ENCODE data around the gene AUTS2. TPM values are rescaled to one million over a fixed set of nuclear protein-coding genes. Genes with fewer than 3 reads are reported as not detected.

The AUTS2 gene
- total RNA-seq, 1 experiment from 2014 or later = 256 TPM

DNA sequence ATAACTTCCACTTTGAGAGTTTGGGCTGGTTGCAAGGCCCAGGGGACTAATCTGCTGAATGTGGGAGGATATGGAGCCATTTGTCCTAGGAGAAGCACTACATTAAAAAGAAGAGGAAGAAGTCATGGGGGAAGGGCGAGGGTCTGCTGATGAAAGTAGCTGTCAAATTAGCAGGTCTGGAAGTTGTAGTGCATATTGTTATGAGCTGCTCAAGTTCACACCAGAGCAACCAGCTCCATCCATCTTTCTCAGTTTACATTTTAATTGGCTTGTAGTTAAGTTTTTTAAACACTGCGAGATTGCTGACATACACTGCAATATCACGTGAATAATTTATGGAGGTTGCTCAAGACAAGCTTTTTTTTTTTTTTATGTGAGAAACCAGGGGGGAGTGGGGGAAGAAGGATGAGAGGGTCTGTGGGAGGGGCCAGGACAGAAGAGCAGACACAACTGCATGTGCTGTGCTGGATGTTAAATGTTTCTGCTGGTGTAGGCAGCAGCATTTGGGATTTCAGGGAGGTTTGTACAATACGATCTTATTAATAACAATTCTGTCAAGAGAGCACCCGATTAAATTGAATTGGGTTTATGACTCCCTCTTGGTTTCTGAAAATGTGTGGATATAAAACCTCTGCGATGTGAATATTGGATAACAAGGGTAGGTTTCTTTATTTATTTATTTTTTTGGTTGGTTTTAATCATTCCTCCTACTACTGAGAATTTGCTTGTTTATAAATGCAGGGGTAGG is 774.7 kb downstream of the AUTS2 start:
- H2BK5ac ChIP-seq (ENCODE audit: insufficient read length, low read length) = no peak overlapping the region
- no peak overlapping the region for H4K5ac ChIP-seq (ENCODE audit: insufficient read length, low read depth, low read length)
- no peak overlapping the region for H3K18ac ChIP-seq (ENCODE audit: insufficient read length, low read depth, low read length)
- WGBS (ENCODE audit: extremely low coverage, insufficient read length, low lambda C conversion rate) = no CpG with 5 or more reads among the region's 6 CpGs
- H2BK120ac ChIP-seq (ENCODE audit: low read depth, low read length, poor library complexity, severe bottlenecking) = no peak overlapping the region
- no peak overlapping the region for H3T11ph ChIP-seq (ENCODE audit: low read length)
- no peak overlapping the region for H2AFZ ChIP-seq (ENCODE audit: low read length)
- no peak overlapping the region for H4K91ac ChIP-seq (ENCODE audit: insufficient read length, low read depth, low read length)
- H3K9me3 Mint-ChIP-seq = no peaks in the 10 kb centered on the region
- no peak overlapping the region for H3K27ac Mint-ChIP-seq
- H3K9me3 ChIP-seq (ENCODE audit: control insufficient read depth, low read depth, low read length) = no peaks in the 10 kb centered on the region
- TF ChIP-seq, protein P1, sequence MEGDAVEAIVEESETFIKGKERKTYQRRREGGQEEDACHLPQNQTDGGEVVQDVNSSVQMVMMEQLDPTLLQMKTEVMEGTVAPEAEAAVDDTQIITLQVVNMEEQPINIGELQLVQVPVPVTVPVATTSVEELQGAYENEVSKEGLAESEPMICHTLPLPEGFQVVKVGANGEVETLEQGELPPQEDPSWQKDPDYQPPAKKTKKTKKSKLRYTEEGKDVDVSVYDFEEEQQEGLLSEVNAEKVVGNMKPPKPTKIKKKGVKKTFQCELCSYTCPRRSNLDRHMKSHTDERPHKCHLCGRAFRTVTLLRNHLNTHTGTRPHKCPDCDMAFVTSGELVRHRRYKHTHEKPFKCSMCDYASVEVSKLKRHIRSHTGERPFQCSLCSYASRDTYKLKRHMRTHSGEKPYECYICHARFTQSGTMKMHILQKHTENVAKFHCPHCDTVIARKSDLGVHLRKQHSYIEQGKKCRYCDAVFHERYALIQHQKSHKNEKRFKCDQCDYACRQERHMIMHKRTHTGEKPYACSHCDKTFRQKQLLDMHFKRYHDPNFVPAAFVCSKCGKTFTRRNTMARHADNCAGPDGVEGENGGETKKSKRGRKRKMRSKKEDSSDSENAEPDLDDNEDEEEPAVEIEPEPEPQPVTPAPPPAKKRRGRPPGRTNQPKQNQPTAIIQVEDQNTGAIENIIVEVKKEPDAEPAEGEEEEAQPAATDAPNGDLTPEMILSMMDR (conservative IDR thresholded peaks at IDR 0.05) = no peak
- H2BK12ac ChIP-seq (ENCODE audit: insufficient read length, low read depth, low read length) = no peak overlapping the region
- no peak overlapping the region for H2AK5ac ChIP-seq (ENCODE audit: insufficient read length, low read length)
- no peaks in the 10 kb centered on the region for H3K4me1 ChIP-seq (ENCODE audit: insufficient read depth, low read length)
- no peak overlapping the region for H3K4ac ChIP-seq (ENCODE audit: low read depth, low read length)
- H3K56ac ChIP-seq (ENCODE audit: insufficient read length, low read depth, low read length) = no peak overlapping the region
- H3K27me3 Mint-ChIP-seq (ENCODE audit: low read depth) = no peaks in the 10 kb centered on the region
- H3K79me1 ChIP-seq (ENCODE audit: insufficient read depth, low read depth, low read length, poor library complexity, severe bottlenecking) = no peaks in the 10 kb centered on the region
- H3K79me2 ChIP-seq (ENCODE audit: insufficient read depth, low read length) = no peaks in the 10 kb centered on the region
- H3K4me2 ChIP-seq (ENCODE audit: insufficient read depth, insufficient read length, low read length) = no peak overlapping the region
- H3K36me3 Mint-ChIP-seq (ENCODE audit: insufficient read depth in 1 of 3, low read depth in 3 of 3) = no peaks in the 10 kb centered on the region
- no peak overlapping the region for H4K8ac ChIP-seq (replicated peaks; ENCODE audit: insufficient read length, low read depth, low read length)
- peaks cover 6 to 9% of the 10 kb centered on the region in 2 experiments for H3K4me1 Mint-ChIP-seq
- no peak overlapping the region for H2BK15ac ChIP-seq (ENCODE audit: low read depth, low read length)
- no peak overlapping the region for H3K4me3 Mint-ChIP-seq
- DNase-seq = no peak
- no peaks in the 10 kb centered on the region for H3K27me3 ChIP-seq (ENCODE audit: insufficient read depth, low read length)
- no peaks in the 10 kb centered on the region for H3K23me2 ChIP-seq (ENCODE audit: insufficient read length, low read depth, low read length, poor library complexity, severe bottlenecking)
- no peak overlapping the region for H3K14ac ChIP-seq (ENCODE audit: insufficient read depth, low read length)
- H3K9ac ChIP-seq (ENCODE audit: extremely low read depth, insufficient read length, low read length) = no peak overlapping the region
- no peak overlapping the region for H3K23ac ChIP-seq (ENCODE audit: insufficient read length, low read depth, low read length)
- H2BK20ac ChIP-seq (ENCODE audit: low read depth, low read length, poor library complexity, severe bottlenecking) = no peak overlapping the region
- H4K20me1 ChIP-seq (ENCODE audit: control insufficient read depth, insufficient read depth, insufficient read length) = no peaks in the 10 kb centered on the region
- no peak overlapping the region for H3K27ac ChIP-seq (ENCODE audit: insufficient read length, low read depth, low read length)

All from H9 (cell line).